DMS153 treated with DMSO at 0.1 percent for 48 hours (cell line): ENCODE results near the gene HECTD1.
"Not testable (repeated sequence)": the region's sequence is repeated elsewhere in the genome, so short reads cannot be mapped to it uniquely, and the experiment has no call there.

Experiments
- DNase-seq: peaks from one replicate; lab custom pipeline; 2025; ENCODE audit not compliant: unreplicated experiment; lab: John Stamatoyannopoulos, UW

Gene HECTD1

DNA sequence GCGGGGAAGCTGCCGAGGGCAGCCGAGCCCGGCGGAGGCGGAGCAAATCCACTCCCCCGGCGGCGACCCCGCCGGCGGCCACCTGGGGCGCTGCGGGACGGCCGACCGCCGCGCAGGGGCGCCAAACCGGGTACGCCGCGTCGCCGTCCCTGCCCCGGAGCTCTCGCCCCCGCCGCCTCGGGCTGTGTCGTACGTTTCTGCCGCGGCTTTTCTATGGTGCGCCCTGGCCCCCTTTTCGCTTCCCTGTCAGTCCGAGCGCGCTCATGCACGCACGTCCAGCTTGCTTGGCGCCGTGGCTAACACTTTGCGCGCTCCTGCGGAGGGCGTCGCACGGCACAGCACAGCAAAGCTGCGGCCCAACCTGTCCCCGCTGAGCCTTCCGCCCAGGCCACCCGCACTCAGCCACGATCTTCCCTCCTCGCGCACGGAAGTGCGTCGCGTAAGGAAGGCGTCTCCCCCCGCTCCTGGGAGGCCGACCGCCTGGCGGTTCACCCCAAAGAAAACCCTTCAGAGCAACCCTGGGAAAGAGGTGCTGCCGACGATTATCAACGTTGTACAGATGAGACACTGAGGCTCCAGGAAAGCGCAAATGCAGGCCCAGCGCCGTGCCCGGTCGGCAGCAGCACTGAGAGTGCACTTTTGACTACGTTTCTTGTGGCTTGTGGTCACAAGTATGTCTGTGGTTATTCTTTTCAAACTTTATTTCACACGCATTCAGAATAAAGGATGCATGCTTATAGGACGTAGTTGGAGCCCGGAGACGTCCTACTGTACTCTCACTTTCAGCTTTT, at the start of gene HECTD1:
TSS of gene HECTD1 (minus strand) at position 39 of the 791 bp plus-strand sequence. CDS start 1,857 bp downstream, outside the sequence.
- DNase-seq, result peak; percentile 94

- no peak for DNase-seq
Observed at GRCh38 chr14:31257244-31257553, 49.6 kb upstream of the HECTD1 start.

DNA sequence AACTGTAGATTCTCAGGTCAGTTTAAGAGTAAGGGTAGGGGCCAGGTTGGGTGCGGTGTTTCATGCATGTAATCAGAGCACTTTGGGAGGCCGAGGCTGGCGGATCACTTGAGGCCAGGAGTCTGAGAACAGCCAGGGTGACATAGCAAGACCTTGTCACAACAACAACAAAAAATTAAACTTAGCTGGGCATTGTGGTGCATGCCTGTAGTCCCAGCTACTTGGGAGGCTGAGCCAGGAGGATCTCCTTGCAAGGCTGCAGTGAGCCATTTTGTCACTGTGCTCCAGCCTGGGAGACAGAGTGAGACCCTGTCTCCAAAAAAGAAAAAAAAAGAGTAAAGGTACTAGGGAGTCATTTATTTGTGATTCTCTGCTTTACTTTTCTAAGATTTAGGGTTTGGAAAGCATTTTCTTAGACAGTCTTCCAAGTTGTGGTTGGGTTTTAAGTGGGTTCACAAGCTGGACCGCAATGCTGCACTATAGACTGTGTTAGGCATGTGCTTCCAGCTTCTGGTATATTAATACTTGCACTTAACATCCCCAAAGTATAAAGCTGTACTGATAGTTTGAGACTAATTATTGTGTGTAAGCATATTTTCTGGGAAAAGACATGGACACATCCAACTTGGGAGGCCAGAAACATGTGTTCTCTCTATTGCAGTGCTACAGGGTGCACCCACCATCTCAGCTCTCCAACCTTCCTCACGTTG, 49.1 kb upstream of the HECTD1 start:
- no peak for DNase-seq

DNA sequence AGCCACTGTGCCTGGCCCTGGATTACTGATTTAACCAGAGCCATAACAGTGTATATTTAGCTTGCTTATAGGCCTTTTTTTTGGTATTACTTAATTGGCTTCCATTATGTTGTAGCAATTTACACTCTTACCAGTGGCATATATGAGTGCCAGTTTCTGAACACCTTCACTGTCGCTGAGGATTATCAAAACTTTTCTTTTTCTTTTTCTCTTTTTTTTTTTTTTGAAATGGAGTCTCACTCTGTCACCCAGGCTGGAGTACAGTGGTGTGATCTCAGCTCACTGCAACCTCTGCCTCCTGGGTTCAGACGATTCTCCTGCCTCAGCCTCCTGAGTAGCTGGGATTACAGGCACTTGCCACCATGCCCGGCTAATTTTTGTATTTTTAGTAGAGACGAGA, 48.3 kb upstream of the HECTD1 start:
- not testable (repeated sequence) for DNase-seq

DNA sequence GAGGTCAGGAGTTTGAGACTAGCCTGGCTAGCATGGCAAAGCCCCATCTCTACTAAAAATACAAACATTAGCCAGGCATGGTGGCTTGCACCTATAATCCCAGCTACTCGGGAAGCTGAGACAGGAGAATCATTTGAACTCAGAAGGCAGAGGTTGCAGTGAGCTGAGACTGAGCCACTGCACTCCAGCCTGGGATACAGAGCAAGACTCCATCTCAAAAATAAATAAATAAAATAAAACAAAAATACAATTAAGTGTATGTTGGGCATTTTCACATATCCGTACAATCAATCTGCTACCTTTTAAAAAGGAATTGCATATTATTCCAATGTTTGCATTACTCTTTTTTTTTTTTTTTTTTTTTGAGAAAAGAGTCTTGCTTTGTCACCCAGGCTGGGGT, 47.7 kb upstream of the HECTD1 start:
- DNase-seq, result no peak

DNA sequence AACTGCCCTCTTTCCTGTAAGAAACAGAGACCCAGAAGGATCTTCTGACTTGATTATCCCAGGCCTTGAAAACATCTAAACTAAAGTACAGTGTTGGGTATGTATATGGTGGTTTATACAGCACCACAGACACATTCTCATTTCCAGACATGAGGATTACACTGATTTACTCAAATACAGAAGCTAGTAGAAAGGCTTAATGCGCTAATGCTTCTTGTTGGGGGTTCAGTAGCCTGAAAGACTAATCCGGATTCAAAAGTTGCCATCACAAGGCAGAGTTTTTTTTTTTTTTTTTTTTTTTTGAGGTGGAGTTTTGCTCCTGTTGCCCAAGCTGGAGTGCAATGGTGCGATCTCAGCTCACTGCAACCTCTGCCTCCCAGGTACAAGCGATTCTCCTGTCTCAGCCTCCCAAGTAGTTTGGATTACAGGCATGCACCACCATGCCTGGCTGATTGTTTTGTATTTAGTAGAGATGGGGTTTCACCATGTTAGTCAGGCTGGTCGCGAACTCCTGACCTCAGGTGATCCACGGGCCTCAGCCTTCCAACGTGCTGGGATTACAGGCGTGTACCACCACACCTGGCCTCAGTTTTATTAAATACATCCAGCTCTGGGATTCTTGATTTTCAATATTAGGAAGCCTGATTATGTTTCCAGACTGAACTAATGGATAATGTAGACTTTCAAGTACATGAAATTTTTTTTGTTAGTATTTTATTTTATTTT, 46.3 kb upstream of the HECTD1 start:
- DNase-seq, result no peak

- no peak for DNase-seq
Observed at GRCh38 chr14:31252865-31253264, 45.3 kb upstream of the HECTD1 start.

GRCh38 chr14:31251028-31251958, 43.7 kb upstream of the HECTD1 start:
- no peak for DNase-seq

- no peak for DNase-seq
Observed at GRCh38 chr14:31244626-31245025, 37.0 kb upstream of the HECTD1 start.

DNA sequence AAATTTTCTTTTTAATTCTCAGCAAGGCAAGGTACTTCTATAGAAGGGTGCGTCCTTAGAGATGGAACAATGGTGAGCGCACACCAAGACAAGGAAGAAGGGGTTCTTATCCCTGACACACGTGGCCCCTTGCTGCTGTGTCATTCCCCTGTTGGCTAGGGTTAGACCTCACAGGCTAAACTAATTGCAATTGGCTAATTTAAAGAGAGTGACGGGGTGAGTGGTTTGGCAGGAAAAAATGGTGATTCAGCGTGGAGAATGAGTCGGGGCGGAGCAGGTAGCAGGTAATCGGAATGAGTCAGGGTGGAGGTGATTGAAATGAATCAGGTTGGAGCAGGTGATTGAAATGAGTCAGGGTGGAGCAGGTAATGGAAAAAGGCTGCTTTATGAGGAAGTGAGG, 36.3 kb upstream of the HECTD1 start:
- DNase-seq, result no peak

- not testable (repeated sequence) for DNase-seq
Observed at GRCh38 chr14:31242161-31242940, 34.8 kb upstream of the HECTD1 start.

- no peak for DNase-seq
Observed at GRCh38 chr14:31241450-31242114, 34.0 kb upstream of the HECTD1 start.

GRCh38 chr14:31239741-31240140, 32.1 kb upstream of the HECTD1 start:
- DNase-seq, result no peak

DNA sequence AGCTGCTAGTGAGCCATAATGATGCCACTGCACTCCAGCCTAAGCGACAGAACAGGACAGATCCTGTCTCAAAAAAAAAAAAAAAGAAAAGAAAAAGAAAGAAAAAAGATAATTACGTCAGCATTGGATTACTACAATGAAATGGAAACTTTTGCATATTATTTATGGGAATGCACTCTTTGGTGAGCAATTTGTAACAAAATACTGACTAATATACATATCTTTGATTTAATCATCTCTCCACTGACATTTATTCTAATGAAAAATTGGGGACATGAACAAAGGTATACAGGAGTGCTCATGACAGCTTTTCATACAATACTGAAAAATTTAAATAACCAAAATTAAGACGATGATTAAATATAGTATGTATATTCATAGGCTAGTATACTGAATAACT, 27.9 kb upstream of the HECTD1 start:
- no peak for DNase-seq

DNA sequence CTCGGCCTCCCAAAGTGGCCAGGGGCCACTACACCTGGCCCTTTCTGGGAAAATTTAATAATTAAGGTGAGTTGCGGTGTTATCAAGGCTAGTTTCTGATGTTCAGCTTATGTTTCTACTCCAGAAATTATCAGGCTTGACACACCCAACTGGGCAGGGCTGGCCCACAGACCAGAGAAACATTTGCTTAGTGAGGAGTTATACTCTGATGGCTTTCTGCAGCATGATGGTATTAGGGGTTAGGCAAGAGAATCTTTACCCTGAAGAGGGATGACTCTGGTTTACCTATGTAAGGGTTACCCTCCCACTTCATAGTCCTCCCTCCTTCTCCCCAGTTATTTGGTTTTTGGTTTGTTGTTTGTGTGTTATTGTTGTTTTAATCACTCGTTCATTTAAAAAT, 24.5 kb upstream of the HECTD1 start:
- DNase-seq, result no peak

DNA sequence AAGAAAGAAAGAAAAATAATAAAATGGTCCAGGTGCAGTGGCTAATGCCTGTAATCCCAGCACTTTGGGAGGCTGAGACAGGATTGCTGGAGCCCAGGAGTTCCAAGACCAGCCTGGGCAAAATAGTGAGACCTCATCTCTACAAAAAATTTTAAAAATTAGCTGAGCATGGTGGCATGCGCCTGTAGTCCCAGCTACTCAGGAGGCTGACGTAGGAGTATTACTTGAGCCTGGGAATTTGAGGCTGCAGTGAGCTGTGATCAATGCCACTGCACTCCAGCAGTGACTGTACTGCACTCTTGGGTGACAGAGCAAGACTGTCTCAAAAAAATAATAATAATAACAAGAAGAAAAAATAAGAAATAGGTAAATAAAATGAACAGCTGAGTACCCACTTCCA, 23.7 kb upstream of the HECTD1 start:
- not testable (repeated sequence) for DNase-seq

DNA sequence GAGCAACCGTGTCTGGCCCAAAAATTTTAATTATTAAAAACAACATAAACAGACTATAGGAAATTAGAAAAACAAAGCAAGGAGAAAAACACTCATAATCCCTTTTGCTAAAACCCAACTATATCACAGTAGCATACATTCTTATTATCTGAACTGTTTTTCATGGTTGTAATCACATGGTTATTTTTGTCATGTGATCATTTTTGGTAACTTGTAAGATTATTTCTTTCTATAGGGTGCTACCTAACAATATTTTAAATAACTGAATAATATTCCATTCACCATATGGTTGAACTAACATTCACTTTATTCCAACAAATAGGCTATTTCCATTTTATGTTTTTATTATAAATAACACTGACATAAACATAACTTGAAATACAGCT, 23.0 kb upstream of the HECTD1 start:
- no peak for DNase-seq

DNA sequence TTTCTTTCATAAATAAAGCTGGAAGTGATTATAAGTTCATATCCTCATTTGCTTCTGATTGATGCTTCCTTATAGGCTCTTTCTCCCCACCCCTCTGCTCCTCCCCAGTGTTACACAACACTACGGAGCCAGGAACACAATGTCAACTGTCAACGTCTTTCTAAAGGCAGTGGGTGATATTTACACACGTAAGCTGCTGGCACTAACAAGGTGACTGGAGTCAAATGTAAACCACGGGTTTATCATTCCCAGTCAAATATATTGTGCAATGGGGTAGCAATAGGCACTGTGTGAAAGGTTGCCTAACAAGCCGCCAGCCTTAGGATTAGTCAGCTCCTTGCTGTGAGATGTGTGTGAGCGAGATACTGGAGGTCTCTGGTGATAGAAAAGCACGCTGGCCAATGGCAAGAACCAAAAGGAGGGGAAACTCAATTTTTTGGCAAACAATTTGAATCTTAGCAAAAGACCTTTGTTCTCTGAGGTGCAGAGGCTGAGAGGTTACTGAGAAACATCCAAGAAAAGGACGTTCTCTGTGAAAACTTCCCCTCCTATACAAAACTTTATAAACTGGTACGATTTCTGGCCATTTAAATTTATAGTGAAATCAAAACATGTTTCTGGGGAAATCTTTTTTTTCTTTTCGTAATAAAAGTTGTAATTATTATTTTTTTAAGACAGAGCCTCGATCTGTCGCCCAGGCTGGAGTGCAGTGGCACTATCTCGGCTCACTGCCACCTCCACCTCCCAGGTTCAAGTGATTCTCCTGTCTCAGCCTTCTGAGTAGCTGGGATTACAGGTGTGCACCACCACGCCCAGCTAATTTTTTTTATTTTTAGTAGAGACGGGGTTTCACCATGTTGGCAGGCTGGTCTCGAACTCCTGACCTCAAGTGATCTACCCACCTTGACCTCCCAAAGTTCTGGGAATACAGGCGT, 22.3 kb upstream of the HECTD1 start:
- peak; percentile 30 for DNase-seq

GRCh38 chr14:31229009-31229408, 21.4 kb upstream of the HECTD1 start:
- no peak for DNase-seq
